K562 treated with DMSO at 1 percent for 12 hours (cell line): ENCODE measurements around the gene HS3ST3A1. TPM values are rescaled to one million over a fixed set of nuclear protein-coding genes. Genes with fewer than 3 reads are reported as not detected.

Source experiments
- total RNA-seq: library from RNA; unstranded; fragments of 300-600 nt; gene quantifications from 2 replicates; pipeline ENCODE4 v1.2.3, GENCODE V29; 2022; ENCODE audit not compliant: insufficient read depth

HS3ST3A1 gene
- 4.4 and 8.0 TPM in 2 replicates for total RNA-seq

DNA sequence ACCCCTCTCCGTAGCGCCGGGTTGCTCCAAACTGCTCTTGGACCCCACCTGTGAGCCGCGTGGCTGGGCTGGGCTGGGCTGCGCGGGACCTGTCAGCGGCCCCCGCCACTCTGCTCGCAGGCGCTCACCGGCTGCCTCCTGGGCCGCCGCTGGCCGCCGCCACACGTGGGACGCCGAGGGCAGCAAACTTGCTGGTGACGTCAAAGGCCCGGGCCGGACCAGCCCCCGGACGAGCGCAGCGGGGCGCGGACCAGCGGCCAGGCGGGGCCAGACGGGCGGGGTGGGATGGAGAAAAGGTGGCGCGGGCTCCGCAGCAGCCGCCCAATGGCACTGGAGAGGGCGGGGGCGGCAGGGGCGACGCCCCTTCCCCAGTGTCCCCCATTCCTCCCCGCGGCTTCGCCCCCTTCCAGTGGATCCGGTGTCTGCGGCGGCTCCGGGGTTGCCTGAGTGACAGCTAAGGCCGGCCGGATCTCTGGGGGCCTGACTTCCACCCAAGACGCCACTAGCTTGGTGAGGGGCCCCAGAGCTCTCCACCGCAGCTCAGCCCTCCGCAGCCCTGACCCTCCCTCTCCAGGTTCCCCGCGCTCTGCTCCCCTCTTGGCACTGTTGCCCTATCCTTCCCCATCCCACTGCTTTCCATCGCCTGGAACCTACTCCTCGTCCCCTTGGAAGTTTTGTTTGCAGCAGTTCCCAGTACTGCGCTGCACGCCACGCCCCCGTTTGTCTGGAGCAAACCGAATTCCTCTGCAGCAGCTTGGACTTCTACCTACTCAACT lies at the start of gene HS3ST3A1:
HS3ST3A1 (minus strand) TSS at position 154 of the 776 bp plus-strand sequence. CDS start 800 bp downstream, outside the sequence.

